A549 (cell line): Measurements from ENCODE around the gene PVRIG. TPM values are rescaled to one million over a fixed set of nuclear protein-coding genes. Genes with fewer than 3 reads are reported as not detected.

ENCODE experiments used
- ATAC-seq, 2 experiments: fragments of 200-7000 bp in 1 of 2; fragments of >200 bp in 1 of 2; cut with Nextera tagmentation in 1 of 2; cut with Tn5 transposase in 1 of 2; 3 replicates each; pipeline versions ENCODE4 v1.8.0 to v1.9.1; 2018 to 2020; ENCODE audit warnings: mild to moderate bottlenecking in 1 of 2, moderate library complexity in 1 of 2
- CTCF ChIA-PET: fragments of 300-600 bp; sonication (Branson Sonifier 250); formaldehyde crosslinking; extraction: SDS; loops from one replicate; lab custom pipeline; 2021; ENCODE audit warnings: antibody characterized with exemption, inconsistent platforms; lab: Yijun Ruan, JAX
- POLR2A ChIA-PET: fragments of 350-600 bp; formaldehyde crosslinking; extraction: SDS; loops from one replicate; lab custom pipeline; 2021; ENCODE audit warnings: antibody characterized with exemption, inconsistent platforms; lab: Yijun Ruan, JAX
- DNase-seq, 2 experiments: peaks; one replicate each; pipeline versions ENCODE4 v3.0.0 to v3.0.0-alpha.2; 2011 to 2016; ENCODE audit warnings: low read depth in 1 of 2, low spot score in 1 of 2
- FAIRE-seq: peaks from 2 replicates; lab custom pipeline; 2011; peaks lifted over from hg19 to GRCh38; lab: Jason Lieb, UNC
- H3K27ac ChIP-seq, 2 experiments: fragments of >200 bp; sonication (Bioruptor Twin); formaldehyde crosslinking; 3 replicates each; pipeline ENCODE4 v1.5.1; 2016 to 2017
- H3K4me1 ChIP-seq: fragments of >200 bp; sonication (Bioruptor Twin); formaldehyde crosslinking; 3 replicates; pipeline ENCODE4 v1.6.1; 2016
- H3K4me2 ChIP-seq: fragments of >200 bp; sonication (Bioruptor Twin); formaldehyde crosslinking; 3 replicates; pipeline ENCODE4 v1.6.1; 2016
- H3K4me3 ChIP-seq: fragments of >200 bp; sonication (Bioruptor Twin); formaldehyde crosslinking; 3 replicates; pipeline ENCODE4 v1.5.1; 2016
- H3K9me3 ChIP-seq: fragments of >200 bp; sonication (Bioruptor Twin); formaldehyde crosslinking; 3 replicates; pipeline ENCODE4 v1.6.1; 2016
- CEBPB ChIP-seq, 2 experiments: fragments of >200 bp in 1 of 2; sonication (Bioruptor Twin) in 1 of 2; formaldehyde crosslinking in 1 of 2; IDR thresholded peaks; 2 replicates each; pipeline ENCODE4 v1.6.1; 2012 to 2016
- EHF ChIP-seq: fragments of 250-450 bp; sonication (Bioruptor Pico); IDR thresholded peaks from 2 replicates; pipeline ENCODE4 v1.5.0; 2020; ENCODE audit warnings: mild to moderate bottlenecking
- GATA3 ChIP-seq: IDR thresholded peaks from 2 replicates; pipeline ENCODE4 v1.6.1; 2012; ENCODE audit warnings: borderline replicate concordance
- HOXB13 ChIP-seq: fragments of 250-450 bp; sonication (Bioruptor Pico); IDR thresholded peaks from 2 replicates; pipeline ENCODE4 v1.5.0; 2020; ENCODE audit warnings: low read depth, mild to moderate bottlenecking, moderate library complexity
- JUN ChIP-seq, 2 experiments: fragments of >200 bp; sonication (Bioruptor Twin); formaldehyde crosslinking; IDR thresholded peaks; 2 replicates in 1 of 2; 3 replicates in 1 of 2; pipeline ENCODE4 v1.6.1; 2016 to 2017
- JUNB ChIP-seq: fragments of >200 bp; sonication (Bioruptor Twin); formaldehyde crosslinking; IDR thresholded peaks from 2 replicates; pipeline ENCODE4 v1.6.1; 2016
- MAFK ChIP-seq: fragments of 450-650 bp; IDR thresholded peaks from 2 replicates; pipeline ENCODE4 v1.6.1; 2014; ENCODE audit not compliant: partially characterized antibody
- MAZ ChIP-seq: fragments of 150-350 bp; IDR thresholded peaks from 2 replicates; pipeline ENCODE4 v1.6.1; 2014; ENCODE audit warnings: antibody characterized with exemption, low read depth, low read length, borderline replicate concordance
- NFE2L2 ChIP-seq: fragments of 150-350 bp; conservative IDR thresholded peaks from 2 replicates; pipeline ENCODE4 v1.6.1; 2014; ENCODE audit warnings: low read length
- NR3C1 ChIP-seq: fragments of >200 bp; sonication (Bioruptor Twin); formaldehyde crosslinking; IDR thresholded peaks from 3 replicates; pipeline ENCODE4 v1.6.1; 2017
- RAD21 ChIP-seq, 2 experiments: fragments of >200 bp in 1 of 2; sonication (Bioruptor Twin) in 1 of 2; formaldehyde crosslinking in 1 of 2; IDR thresholded peaks in 1 of 2; conservative IDR thresholded peaks in 1 of 2; 2 replicates in 1 of 2; 3 replicates in 1 of 2; pipeline ENCODE4 v1.6.1; 2012 to 2018; ENCODE audit warnings: inconsistent platforms in 1 of 2
- RCOR1 ChIP-seq: fragments of 150-350 bp; IDR thresholded peaks from 2 replicates; pipeline ENCODE4 v1.6.1; 2014; ENCODE audit warnings: antibody characterized with exemption, low read length, low read depth
- TFCP2L1 ChIP-seq: fragments of 250-450 bp; sonication (Bioruptor Pico); IDR thresholded peaks from 2 replicates; pipeline ENCODE4 v1.5.0; 2021; ENCODE audit warnings: mild to moderate bottlenecking
- TP53 ChIP-seq: fragments of 250-450 bp; sonication (Bioruptor Pico); IDR thresholded peaks from 2 replicates; pipeline ENCODE4 v1.5.0; 2021; ENCODE audit warnings: mild to moderate bottlenecking, moderate library complexity
- ZC3H11A ChIP-seq: fragments of 450-650 bp; IDR thresholded peaks from 2 replicates; pipeline ENCODE4 v1.6.1; 2014; ENCODE audit warnings: antibody characterized with exemption, mild to moderate bottlenecking
- ZFP36 ChIP-seq: fragments of 450-650 bp; IDR thresholded peaks from 2 replicates; pipeline ENCODE4 v1.6.1; 2014; ENCODE audit warnings: borderline replicate concordance; ENCODE audit not compliant: partially characterized antibody
- ZNF302 ChIP-seq: fragments of 250-450 bp; sonication (Bioruptor Pico); IDR thresholded peaks from 2 replicates; pipeline ENCODE4 v1.9.0; 2021; ENCODE audit warnings: inconsistent platforms, mild to moderate bottlenecking, moderate library complexity
- ZSCAN20 ChIP-seq: fragments of 250-450 bp; sonication (Bioruptor Pico); IDR thresholded peaks from 2 replicates; pipeline ENCODE4 v1.8.0; 2022; ENCODE audit warnings: mild to moderate bottlenecking, moderate library complexity
- WGBS: methylation state at CpG from one replicate; pipeline ENCODE4 v1.1.6; 2017; ENCODE audit errors: missing lambda C conversion rate; 5-methylcytosine and 5-hydroxymethylcytosine counted together
- polyA plus RNA-seq, 4 experiments: library from polyadenylated mRNA; depleted of rRNA in 3 of 4; stranded (reverse); fragments of >200 nt; fragmentation: RNase III in 1 of 4; extraction: RNeasy Plus Mini Kit Qiagen cat#74134 plus additional on column Dnase treatment in 1 of 4; gene quantifications; 2 replicates in 3 of 4; 3 replicates in 1 of 4; pipeline ENCODE4 v1.2.3, GENCODE V29; 2011 to 2017
- TF ChIP-seq, protein P1 (sequence below): IDR thresholded peaks from 2 replicates; pipeline ENCODE4 v1.6.1; 2012
- TF ChIP-seq, protein P2 (sequence below): fragments of 150-350 bp; IDR thresholded peaks from 2 replicates; pipeline ENCODE4 v1.6.1; 2014; ENCODE audit warnings: low read depth, mild to moderate bottlenecking, low read length
- TF ChIP-seq, protein P3 (sequence below): IDR thresholded peaks from 2 replicates; pipeline ENCODE4 v1.6.1; 2012; ENCODE audit warnings: low read depth, borderline replicate concordance
- TF ChIP-seq, protein P4 (sequence below): fragments of 250-450 bp; sonication (Bioruptor Pico); IDR thresholded peaks from 2 replicates; pipeline ENCODE4 v1.5.0; 2020; ENCODE audit warnings: low read depth, mild to moderate bottlenecking, moderate library complexity

PVRIG gene
- polyA plus RNA-seq, 2 of the 4 experiments (the other 2 are of a cell fraction): not detected

GRCh38 chr7:100209493-100209892 is 10.3 kb upstream of the PVRIG start:
- 84% methylated on average over 6 of the region's 6 CpGs for WGBS
- no peak for ATAC-seq

GRCh38 chr7:100210805-100211204 is 8.9 kb upstream of the PVRIG start:
- Histone ChIP-seq H3K4me1 (no peaks in the 10 kb centered on the region), H3K4me2 (no peak overlapping the region), H3K9me3 (no peaks in the 10 kb centered on the region), H3K4me3 (no peak overlapping the region), H3K27ac (no peak overlapping the region)
- no peak for ATAC-seq
- ChIA-PET POLR2A (interaction anchor here (0.5 to 0.6 kb wide), 2 partner anchors 77 to 160 kb away, joined by 3 to 6 read pairs; no protein-coding TSS in a partner anchor), CTCF (interaction anchor here (1.3 to 4.2 kb wide), 4 partner anchors 8 to 78 kb away, joined by 4 to 23 read pairs (median 4); no protein-coding TSS in a partner anchor)
- WGBS: 92% methylated on average over 5 of the region's 5 CpGs
- TF ChIP-seq ZC3H11A: no peak
- TF ChIP-seq TFCP2L1 (CRISPR knock-in tag): no peak
- TF ChIP-seq MAFK: no peak
- no peak for TF ChIP-seq EHF (CRISPR knock-in tag)
- no peak for TF ChIP-seq ZSCAN20 (CRISPR knock-in tag)
- no peak for TF ChIP-seq NFE2L2
- TF ChIP-seq GATA3: no peak
- TF ChIP-seq NR3C1: no peak
- no peak for TF ChIP-seq CEBPB (IDR thresholded peaks at IDR 0.05)
- TF ChIP-seq HOXB13 (CRISPR knock-in tag): no peak
- TF ChIP-seq ZNF302: no peak
- no peak for DNase-seq
- FAIRE-seq: no peak

More at GRCh38 chr7:100209493-100209892, 10.3 kb upstream of the PVRIG start:
- no peaks in the 10 kb centered on the region for H3K4me1 ChIP-seq
- FAIRE-seq: no peak
- CTCF ChIA-PET: interaction anchor here (0.9 to 4.2 kb wide), 8 partner anchors 8 to 84 kb away, joined by 3 to 23 read pairs (median 4); no protein-coding TSS in a partner anchor
- H3K4me2 ChIP-seq: no peak overlapping the region
- POLR2A ChIA-PET: no interaction called here
- DNase-seq: no peak
- H3K4me3 ChIP-seq: no peak overlapping the region
- no peak for TF ChIP-seq CEBPB (IDR thresholded peaks at IDR 0.05)
- no peak for TF ChIP-seq TP53 (CRISPR knock-in tag)
- TF ChIP-seq, protein P1, sequence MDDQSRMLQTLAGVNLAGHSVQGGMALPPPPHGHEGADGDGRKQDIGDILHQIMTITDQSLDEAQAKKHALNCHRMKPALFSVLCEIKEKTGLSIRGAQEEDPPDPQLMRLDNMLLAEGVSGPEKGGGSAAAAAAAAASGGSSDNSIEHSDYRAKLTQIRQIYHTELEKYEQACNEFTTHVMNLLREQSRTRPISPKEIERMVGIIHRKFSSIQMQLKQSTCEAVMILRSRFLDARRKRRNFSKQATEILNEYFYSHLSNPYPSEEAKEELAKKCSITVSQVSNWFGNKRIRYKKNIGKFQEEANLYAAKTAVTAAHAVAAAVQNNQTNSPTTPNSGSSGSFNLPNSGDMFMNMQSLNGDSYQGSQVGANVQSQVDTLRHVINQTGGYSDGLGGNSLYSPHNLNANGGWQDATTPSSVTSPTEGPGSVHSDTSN: no peak
- TF ChIP-seq JUN (IDR thresholded peaks at IDR 0.05): no peak
- TF ChIP-seq RCOR1: no peak
- no peak for TF ChIP-seq ZSCAN20 (CRISPR knock-in tag)
- TF ChIP-seq ZFP36: no peak
- TF ChIP-seq MAZ: no peak
- TF ChIP-seq, protein P2, sequence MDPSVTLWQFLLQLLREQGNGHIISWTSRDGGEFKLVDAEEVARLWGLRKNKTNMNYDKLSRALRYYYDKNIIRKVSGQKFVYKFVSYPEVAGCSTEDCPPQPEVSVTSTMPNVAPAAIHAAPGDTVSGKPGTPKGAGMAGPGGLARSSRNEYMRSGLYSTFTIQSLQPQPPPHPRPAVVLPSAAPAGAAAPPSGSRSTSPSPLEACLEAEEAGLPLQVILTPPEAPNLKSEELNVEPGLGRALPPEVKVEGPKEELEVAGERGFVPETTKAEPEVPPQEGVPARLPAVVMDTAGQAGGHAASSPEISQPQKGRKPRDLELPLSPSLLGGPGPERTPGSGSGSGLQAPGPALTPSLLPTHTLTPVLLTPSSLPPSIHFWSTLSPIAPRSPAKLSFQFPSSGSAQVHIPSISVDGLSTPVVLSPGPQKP: no peak
- TF ChIP-seq, protein P3, sequence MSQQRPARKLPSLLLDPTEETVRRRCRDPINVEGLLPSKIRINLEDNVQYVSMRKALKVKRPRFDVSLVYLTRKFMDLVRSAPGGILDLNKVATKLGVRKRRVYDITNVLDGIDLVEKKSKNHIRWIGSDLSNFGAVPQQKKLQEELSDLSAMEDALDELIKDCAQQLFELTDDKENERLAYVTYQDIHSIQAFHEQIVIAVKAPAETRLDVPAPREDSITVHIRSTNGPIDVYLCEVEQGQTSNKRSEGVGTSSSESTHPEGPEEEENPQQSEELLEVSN: no peak
- TF ChIP-seq RAD21 (conservative IDR thresholded peaks at IDR 0.05 in 1 of 2, IDR thresholded peaks at IDR 0.05 in 1 of 2): no peak
- no peak for TF ChIP-seq NR3C1
- TF ChIP-seq JUNB: no peak
- TF ChIP-seq, protein P4, sequence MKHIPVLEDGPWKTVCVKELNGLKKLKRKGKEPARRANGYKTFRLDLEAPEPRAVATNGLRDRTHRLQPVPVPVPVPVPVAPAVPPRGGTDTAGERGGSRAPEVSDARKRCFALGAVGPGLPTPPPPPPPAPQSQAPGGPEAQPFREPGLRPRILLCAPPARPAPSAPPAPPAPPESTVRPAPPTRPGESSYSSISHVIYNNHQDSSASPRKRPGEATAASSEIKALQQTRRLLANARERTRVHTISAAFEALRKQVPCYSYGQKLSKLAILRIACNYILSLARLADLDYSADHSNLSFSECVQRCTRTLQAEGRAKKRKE (CRISPR knock-in tag): no peak
- no peak overlapping the region for H3K27ac ChIP-seq
- H3K9me3 ChIP-seq: no peaks in the 10 kb centered on the region
